Gastroesophageal sphincter (tissue), 4 donors: ENCODE results near the gene PDCD2L. TPM values are rescaled to one million over a fixed set of nuclear protein-coding genes. Genes with fewer than 3 reads are reported as not detected.

Experiments
- ATAC-seq: fragments of 150-250 bp; one replicate; pipeline ENCODE4 v1.9.1; 2016; ENCODE audit warnings: mild to moderate bottlenecking, moderate library complexity
- H3K27ac ChIP-seq, 4 donors: fragments of 200-600 bp; sonication (generic) in 3 of 4; 1 replicate in 3 of 4; 2 replicates in 1 of 4; pipeline ENCODE4 v1.5.1; 2016 to 2019
- H3K27me3 ChIP-seq: fragments of 200-600 bp; sonication (generic); one replicate; pipeline ENCODE4 v1.5.1; 2019
- H3K36me3 ChIP-seq, 2 donors: fragments of 200-600 bp; sonication (generic); one replicate each; pipeline ENCODE4 v1.5.1; 2019; ENCODE audit warnings: control low read depth in 1 of 2
- H3K4me1 ChIP-seq, 3 donors: fragments of 200-600 bp; sonication (generic); 1 replicate in 2 of 3; 2 replicates in 1 of 3; pipeline ENCODE4 v1.5.1; 2016 to 2019; ENCODE audit warnings: control low read depth in 2 of 3
- H3K4me3 ChIP-seq, 2 donors: fragments of 200-600 bp; sonication (generic); one replicate each; pipeline ENCODE4 v1.5.1; 2019; ENCODE audit warnings: mild to moderate bottlenecking in 1 of 2, moderate library complexity in 1 of 2
- H3K9me3 ChIP-seq, 3 donors: fragments of 200-600 bp; sonication (generic); one replicate each; pipeline ENCODE4 v1.5.1; 2017 to 2019; ENCODE audit warnings: control low read depth in 2 of 3
- CTCF ChIP-seq, 4 experiments: fragments of 200-600 bp in 2 of 4; fragments of 450-650 bp in 2 of 4; sonication (generic) in 1 of 4; IDR thresholded peaks; one replicate each; pipeline ENCODE4 v1.5.1; 2017 to 2019; ENCODE audit warnings: antibody characterized with exemption in 4 of 4, mild to moderate bottlenecking in 2 of 4, moderate library complexity in 2 of 4
- EP300 ChIP-seq: sonication (generic); formaldehyde crosslinking; IDR thresholded peaks from one replicate; pipeline ENCODE4 v1.6.1; 2017; ENCODE audit warnings: antibody characterized with exemption, mild to moderate bottlenecking
- POLR2A ChIP-seq, 2 donors: fragments of 450-650 bp; IDR thresholded peaks; one replicate each; pipeline ENCODE4 v1.6.1; 2017; ENCODE audit warnings: antibody characterized with exemption in 2 of 2, mild to moderate bottlenecking in 2 of 2, moderate library complexity in 1 of 2
- POLR2AphosphoS5 ChIP-seq: sonication (generic); formaldehyde crosslinking; IDR thresholded peaks from one replicate; pipeline ENCODE4 v1.6.1; 2017; ENCODE audit warnings: antibody characterized with exemption
- WGBS, 2 donors: methylation state at CpG; one replicate each; pipeline ENCODE4 v1.1.5; 2018; ENCODE audit warnings: low coverage in 1 of 2; 5-methylcytosine and 5-hydroxymethylcytosine counted together
- total RNA-seq, 4 donors: library from RNA; depleted of rRNA; stranded (reverse); fragments of >200 nt; gene quantifications; one replicate each; pipeline ENCODE4 v1.1.0, GENCODE V29; 2016

The PDCD2L gene
- total RNA-seq, 4 donors from 2014 or later, result 8.2 to 19.8 (median 14.6) TPM

- no peaks in the 10 kb centered on the region for H3K9me3 ChIP-seq
- peaks cover 6 to 31% (median 11%) of the 10 kb centered on the region in 3 donors for H3K4me1 ChIP-seq
- TF ChIP-seq CTCF (IDR thresholded peaks at IDR 0.05) (no peak), POLR2AphosphoS5 (no peak)
- H3K27me3 ChIP-seq, result no peaks in the 10 kb centered on the region
- no peak overlapping the region for H3K4me3 ChIP-seq
- H3K27ac ChIP-seq, result no peak overlapping the region
- peaks cover 0 to 38% of the 10 kb centered on the region in 2 donors for H3K36me3 ChIP-seq
- 89 to 95% methylated on average over 2 to 5 of the region's 8 CpGs for WGBS, 2 donors
- ATAC-seq, result no peak
Observed at GRCh38 chr19:34426096-34426661, 22.0 kb downstream of the PDCD2L start.

GRCh38 chr19:34428549-34429285 is 24.5 kb downstream of the PDCD2L start:
- peak in 1 of 4 experiments; percentile 20 for TF ChIP-seq CTCF (IDR thresholded peaks at IDR 0.05)
- no peak for TF ChIP-seq EP300
- Histone ChIP-seq H3K9me3 (no peaks in the 10 kb centered on the region), H3K27me3 (no peaks in the 10 kb centered on the region), H3K4me3 (peak overlapping the region; percentile 64 to 95), H3K27ac (peak overlapping the region; percentile 77 to 91 (median 88)), H3K36me3 (peaks cover 0 to 20% of the 10 kb centered on the region in 2 donors), H3K4me1 (peaks cover 6 to 56% (median 14%) of the 10 kb centered on the region in 3 donors)
- WGBS, 2 donors, result 0% methylated on average over 7 to 16 of the region's 68 CpGs
- peak; percentile 66 for ATAC-seq

GRCh38 chr19:34429553-34429952 is 25.4 kb downstream of the PDCD2L start:
- 67 to 69% methylated on average over 1 to 9 of the region's 9 CpGs for WGBS, 2 donors
- Histone ChIP-seq H3K4me3 (peak overlapping the region; percentile 64 to 95), H3K9me3 (no peaks in the 10 kb centered on the region), H3K36me3 (peaks cover 0 to 20% of the 10 kb centered on the region in 2 donors), H3K27ac (peak overlapping the region in 1 of 4 donors; percentile 90), H3K4me1 (peaks cover 6 to 58% (median 14%) of the 10 kb centered on the region in 3 donors), H3K27me3 (no peaks in the 10 kb centered on the region)
- no peak for TF ChIP-seq CTCF (IDR thresholded peaks at IDR 0.05)
- no peak for TF ChIP-seq POLR2A (IDR thresholded peaks at IDR 0.05)
- no peak for ATAC-seq

GRCh38 chr19:34430738-34431625 is 26.8 kb downstream of the PDCD2L start:
- 8 to 27% methylated on average over 4 to 6 of the region's 6 CpGs for WGBS, 2 donors
- H3K4me3 ChIP-seq, result peak overlapping the region in 1 of 2 donors; percentile 64
- TF ChIP-seq POLR2A (IDR thresholded peaks at IDR 0.05) (no peak), CTCF (IDR thresholded peaks at IDR 0.05) (peak; percentile 35 to 61 (median 42))
- H3K4me1 ChIP-seq, result peaks cover 6 to 58% (median 14%) of the 10 kb centered on the region in 3 donors
- no peaks in the 10 kb centered on the region for H3K9me3 ChIP-seq
- H3K36me3 ChIP-seq, result peaks cover 0 to 33% of the 10 kb centered on the region in 2 donors
- no peaks in the 10 kb centered on the region for H3K27me3 ChIP-seq
- H3K27ac ChIP-seq, result peak overlapping the region in 3 of 4 donors; percentile 6 to 16 (median 15)
- no peak for ATAC-seq
